Measurements from ENCODE around the gene BBS12.
A peak's percentile ranks its signal among the peaks of the same experiment; 100 is the strongest.

The BBS12 gene

DNA sequence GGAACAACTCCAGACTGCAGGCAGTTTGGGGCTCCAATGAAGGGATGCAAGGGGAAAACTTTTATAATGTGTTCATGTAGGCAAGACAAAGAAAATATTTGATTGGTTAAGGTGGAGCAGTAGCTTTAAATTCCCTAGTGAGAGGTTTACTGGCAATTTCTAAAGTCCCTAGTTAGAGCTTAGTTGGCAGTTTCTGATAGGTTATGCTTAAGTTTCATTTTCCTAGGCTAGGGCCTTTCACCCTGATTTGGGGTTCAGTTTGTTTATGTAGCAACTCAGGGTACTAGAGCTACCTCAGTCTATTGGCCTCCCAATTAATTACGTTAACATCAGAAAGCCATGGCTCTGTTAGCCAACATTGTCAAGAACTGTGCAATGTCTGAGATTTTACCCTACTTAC, 14.6 kb downstream of the BBS12 start:
- no peak overlapping the region for H3K4me3 ChIP-seq (IDR thresholded peaks at IDR 0.05; ENCODE audit: insufficient read depth, low read depth, low read length)
- no peak overlapping the region for H3K27ac ChIP-seq

GRCh38 chr4:122747883-122748282, 15.4 kb downstream of the BBS12 start:
- Histone ChIP-seq H3K27ac (no peak overlapping the region), H2AFZ (ENCODE audit: low read depth) (no peak overlapping the region), H3K4me1 (ENCODE audit: low read depth, poor library complexity, severe bottlenecking) (peaks cover 17% of the 10 kb centered on the region), H3K27me3 (ENCODE audit: insufficient read depth, low read depth) (no peaks in the 10 kb centered on the region), H3K36me3 (ENCODE audit: insufficient read depth) (no peaks in the 10 kb centered on the region), H3K9ac (no peak overlapping the region), H3K4me2 (no peak overlapping the region), H3K79me2 (ENCODE audit: insufficient read depth, low read depth) (no peaks in the 10 kb centered on the region), H3K4me3 (IDR thresholded peaks at IDR 0.05; ENCODE audit: insufficient read depth, low read depth, low read length) (no peak overlapping the region), H4K20me1 (ENCODE audit: insufficient read depth) (no peaks in the 10 kb centered on the region)
- no peak for TF ChIP-seq CTCF (conservative IDR thresholded peaks at IDR 0.05; ENCODE audit: low read depth, low read length)

More for the DNA sequence above, 14.6 kb downstream of the BBS12 start:
- Histone ChIP-seq H3K27me3 (ENCODE audit: insufficient read depth, low read depth) (no peaks in the 10 kb centered on the region), H2AFZ (ENCODE audit: low read depth) (peak overlapping the region; percentile 35; the same call in 1 of the 2 replicates), H3K36me3 (ENCODE audit: insufficient read depth) (no peaks in the 10 kb centered on the region), H3K79me2 (ENCODE audit: insufficient read depth, low read depth) (no peaks in the 10 kb centered on the region), H3K9ac (no peak overlapping the region), H3K4me2 (peak overlapping the region; percentile 15), H3K4me1 (ENCODE audit: low read depth, poor library complexity, severe bottlenecking) (peaks cover 17% of the 10 kb centered on the region), H4K20me1 (ENCODE audit: insufficient read depth) (no peaks in the 10 kb centered on the region)
- no peak for TF ChIP-seq CTCF (conservative IDR thresholded peaks at IDR 0.05; ENCODE audit: low read depth, low read length)

GRCh38 chr4:122749704-122750454, 17.4 kb downstream of the BBS12 start:
- TF ChIP-seq CTCF (conservative IDR thresholded peaks at IDR 0.05; ENCODE audit: low read depth, low read length), result no peak
- Histone ChIP-seq H4K20me1 (ENCODE audit: insufficient read depth) (no peaks in the 10 kb centered on the region), H3K4me3 (IDR thresholded peaks at IDR 0.05; ENCODE audit: insufficient read depth, low read depth, low read length) (no peak overlapping the region), H3K79me2 (ENCODE audit: insufficient read depth, low read depth) (no peaks in the 10 kb centered on the region), H3K27ac (no peak overlapping the region), H3K36me3 (ENCODE audit: insufficient read depth) (no peaks in the 10 kb centered on the region), H3K27me3 (ENCODE audit: insufficient read depth, low read depth) (no peaks in the 10 kb centered on the region), H3K9ac (no peak overlapping the region), H2AFZ (ENCODE audit: low read depth) (no peak overlapping the region), H3K4me2 (no peak overlapping the region), H3K4me1 (ENCODE audit: low read depth, poor library complexity, severe bottlenecking) (peaks cover 17% of the 10 kb centered on the region)

GRCh38 chr4:122755675-122756074, 23.2 kb downstream of the BBS12 start:
- Histone ChIP-seq H3K4me2 (no peak overlapping the region), H3K79me2 (ENCODE audit: insufficient read depth, low read depth) (no peaks in the 10 kb centered on the region), H3K27me3 (ENCODE audit: insufficient read depth, low read depth) (no peaks in the 10 kb centered on the region), H4K20me1 (ENCODE audit: insufficient read depth) (no peaks in the 10 kb centered on the region), H3K4me1 (ENCODE audit: low read depth, poor library complexity, severe bottlenecking) (peaks cover 9% of the 10 kb centered on the region), H2AFZ (ENCODE audit: low read depth) (no peak overlapping the region), H3K36me3 (ENCODE audit: insufficient read depth) (no peaks in the 10 kb centered on the region), H3K4me3 (IDR thresholded peaks at IDR 0.05; ENCODE audit: insufficient read depth, low read depth, low read length) (no peak overlapping the region), H3K9ac (no peak overlapping the region), H3K27ac (no peak overlapping the region)
- TF ChIP-seq CTCF (conservative IDR thresholded peaks at IDR 0.05; ENCODE audit: low read depth, low read length), result no peak

Measured in KMS-11 (cell line).